CD4-positive, alpha-beta T cell treated with Interleukin-4 for 1 hour (primary cell): ENCODE data around the gene ADCY6.

Experiments used
- DNase-seq, 2 donors: peaks; one replicate each; pipeline ENCODE4 v3.0.0-alpha.2; 2020 to 2022

The ADCY6 gene

DNA sequence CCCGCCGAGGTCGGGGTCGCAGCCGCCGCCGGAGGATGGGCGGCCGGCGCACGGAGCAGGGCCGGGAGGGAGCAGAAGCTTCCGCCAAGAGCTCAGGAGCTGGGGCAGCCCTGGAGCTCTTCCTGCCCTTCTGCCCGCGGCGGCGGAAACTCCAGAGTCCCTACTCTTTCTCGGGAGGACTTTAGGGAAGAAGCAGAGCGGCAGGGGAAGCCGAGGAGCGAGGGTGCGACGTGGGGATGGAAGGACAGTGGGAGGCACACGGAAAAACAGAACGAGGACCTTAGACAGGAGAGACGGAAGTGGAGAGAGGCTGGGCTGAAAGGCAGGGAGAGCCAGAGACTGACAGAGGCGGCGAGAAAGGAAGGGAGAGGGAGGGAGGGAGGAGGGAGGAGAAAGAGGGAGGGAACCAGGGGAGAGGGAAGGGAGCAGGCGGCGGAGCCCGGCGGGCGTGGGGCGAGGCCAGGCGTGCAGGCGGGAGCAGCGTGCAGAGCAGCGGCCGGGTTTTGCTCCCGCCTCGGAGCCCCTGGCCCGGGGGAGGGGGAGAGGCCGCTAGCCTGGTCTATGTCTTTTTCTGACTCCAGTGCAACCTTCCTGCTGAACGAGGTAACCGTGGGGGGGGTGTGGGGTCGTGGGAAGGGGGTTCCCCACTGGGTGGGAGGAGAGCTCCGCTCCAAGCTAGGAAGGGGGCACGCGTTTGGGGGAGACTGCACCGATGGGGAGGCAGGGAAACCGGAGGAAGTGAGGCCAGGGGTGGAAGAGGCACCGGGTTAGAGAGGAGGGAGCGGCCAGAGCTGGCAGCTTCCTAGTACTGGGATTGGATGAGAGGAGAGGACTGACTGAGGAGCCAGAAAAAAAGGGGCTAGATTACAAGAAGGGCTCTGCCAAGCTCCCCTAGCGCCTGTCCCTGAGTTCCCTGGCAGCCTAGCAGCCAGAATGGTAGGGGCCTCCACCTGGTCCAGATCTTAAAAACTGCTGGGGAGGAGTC is 26.5 kb upstream of the ADCY6 start:
- peak; percentile 17 to 24 for DNase-seq

DNA sequence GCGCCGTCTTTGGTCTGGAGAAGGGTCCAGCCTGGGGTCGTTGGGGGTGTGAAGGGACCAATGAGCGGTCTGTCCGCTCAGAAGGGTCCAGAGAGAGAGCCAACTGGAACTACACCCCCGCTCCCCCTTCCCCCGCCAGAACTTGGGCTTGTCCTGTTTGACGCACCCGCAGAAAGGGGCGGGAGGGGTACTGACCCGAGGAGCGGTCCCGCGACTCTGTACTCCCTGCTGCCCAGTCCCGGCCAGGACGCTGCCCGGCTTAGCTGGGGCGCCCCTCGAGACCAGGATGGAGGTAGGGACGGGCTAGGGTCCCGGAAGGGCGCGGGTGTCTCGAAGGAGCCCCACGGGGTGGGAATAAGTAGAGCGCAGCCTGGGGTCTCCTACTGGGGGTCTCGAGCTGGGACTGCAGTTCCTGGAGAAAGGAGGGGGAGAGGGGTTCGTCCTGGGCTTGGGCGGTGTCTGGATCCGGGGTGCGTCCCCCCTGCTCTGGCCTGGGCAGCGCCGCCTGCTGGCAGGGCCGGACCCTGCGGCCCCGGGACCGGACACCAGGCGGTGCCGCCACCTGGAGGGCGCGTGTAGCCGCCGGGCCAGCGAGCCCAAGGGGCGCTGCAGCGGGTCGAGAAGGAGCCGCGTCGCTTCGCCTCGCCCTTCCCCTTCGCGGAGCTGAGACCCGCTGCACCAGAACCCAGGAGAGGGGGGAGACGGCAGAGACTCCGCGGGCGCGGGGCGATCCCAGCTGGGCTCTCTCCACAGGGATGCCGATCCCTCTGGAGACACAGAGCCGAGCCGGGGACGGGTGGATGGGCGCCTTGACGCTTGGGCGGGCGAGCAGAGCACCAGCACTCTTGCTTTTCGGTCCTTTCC is 25.6 kb upstream of the ADCY6 start:
- peak; percentile 76 to 80 for DNase-seq

DNA sequence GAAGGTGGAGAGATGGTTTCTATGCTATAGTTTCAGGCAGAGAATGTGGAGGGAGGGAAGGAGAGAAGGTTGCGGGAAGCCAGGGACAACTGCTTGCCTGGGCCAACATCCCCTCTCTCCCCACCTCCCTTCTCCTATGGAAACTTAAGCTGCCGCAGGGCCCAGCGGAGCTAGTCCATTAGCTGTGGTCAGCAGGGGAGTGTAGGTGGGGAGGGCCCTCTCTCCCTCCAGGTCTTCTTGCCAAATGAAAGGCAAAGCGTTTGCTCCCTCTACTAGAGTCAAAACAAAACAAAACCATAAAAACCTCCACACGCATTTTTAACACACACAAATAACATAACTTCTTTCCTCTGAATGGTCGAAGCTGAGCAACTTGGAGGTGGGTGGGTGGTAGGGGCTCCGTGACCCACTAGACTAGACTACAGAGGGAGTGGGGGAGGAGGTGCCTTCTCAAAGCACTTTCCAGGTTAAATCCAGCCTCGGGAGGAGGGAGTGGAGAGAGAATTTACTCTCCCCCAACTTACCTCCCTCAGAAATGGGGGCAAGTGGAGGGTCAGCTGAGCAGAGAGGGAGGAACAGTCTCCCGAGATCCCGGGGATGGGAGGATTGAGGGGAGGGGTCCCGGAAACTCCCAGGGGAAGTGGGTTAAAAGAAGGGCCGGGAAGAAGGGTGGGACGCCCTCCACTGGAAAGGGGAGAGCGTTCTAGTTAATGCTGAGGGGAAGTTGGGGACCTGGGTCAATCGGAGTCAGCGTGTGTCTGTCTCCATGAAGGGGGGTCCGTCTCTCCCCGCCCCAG is 24.8 kb upstream of the ADCY6 start:
- no peak for DNase-seq

DNA sequence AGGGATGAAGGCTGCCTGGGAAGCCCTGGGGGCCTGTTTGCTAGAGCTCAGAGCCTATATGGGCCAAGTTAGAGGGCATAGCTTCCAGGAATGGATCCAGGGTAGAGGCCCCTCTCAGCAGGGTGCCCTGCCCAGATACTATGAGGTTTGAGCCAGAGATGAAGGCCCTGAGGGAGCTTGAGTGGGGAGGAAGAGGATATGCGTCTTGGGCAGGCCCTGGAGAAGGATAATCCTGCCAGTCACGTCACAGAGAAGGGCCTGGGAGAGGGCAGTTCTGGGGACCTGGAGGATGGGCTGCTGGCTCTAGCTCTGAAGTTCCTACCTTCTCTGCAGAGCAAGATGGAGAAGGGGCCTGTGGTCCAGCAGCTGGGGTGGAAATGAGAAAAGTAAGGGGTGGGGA is 23.5 kb upstream of the ADCY6 start:
- no peak for DNase-seq

DNA sequence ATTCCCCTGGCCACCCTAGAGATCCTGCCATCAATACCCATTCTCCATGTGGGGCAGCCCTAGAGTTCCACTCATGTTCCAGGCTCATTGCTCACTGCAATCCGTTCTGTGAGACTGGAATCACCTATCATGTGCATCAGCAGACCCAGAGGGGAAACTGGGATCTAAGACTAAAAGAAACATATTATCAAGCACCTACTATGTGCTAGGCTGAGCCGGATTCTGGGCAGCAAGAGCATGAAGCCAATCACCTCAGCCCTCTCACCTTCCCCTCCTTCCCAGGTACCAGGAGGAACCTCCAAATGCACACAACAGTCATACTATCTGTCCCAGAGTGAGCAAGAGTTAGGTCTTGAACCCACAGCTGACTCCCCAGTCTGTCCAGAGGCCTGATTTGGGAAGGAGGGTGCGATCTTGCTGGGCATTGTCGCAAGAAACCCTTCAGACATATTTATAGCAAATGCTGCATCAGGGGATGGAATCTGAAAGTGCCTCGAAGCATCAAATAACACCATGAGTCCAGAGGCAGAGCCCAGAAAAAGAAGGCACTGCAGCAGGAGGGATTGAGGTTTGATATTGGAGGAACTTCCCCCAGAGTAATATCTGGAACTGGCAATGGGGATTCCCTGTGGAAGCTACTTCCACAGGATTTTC is 22.7 kb upstream of the ADCY6 start:
- DNase-seq = no peak

DNA sequence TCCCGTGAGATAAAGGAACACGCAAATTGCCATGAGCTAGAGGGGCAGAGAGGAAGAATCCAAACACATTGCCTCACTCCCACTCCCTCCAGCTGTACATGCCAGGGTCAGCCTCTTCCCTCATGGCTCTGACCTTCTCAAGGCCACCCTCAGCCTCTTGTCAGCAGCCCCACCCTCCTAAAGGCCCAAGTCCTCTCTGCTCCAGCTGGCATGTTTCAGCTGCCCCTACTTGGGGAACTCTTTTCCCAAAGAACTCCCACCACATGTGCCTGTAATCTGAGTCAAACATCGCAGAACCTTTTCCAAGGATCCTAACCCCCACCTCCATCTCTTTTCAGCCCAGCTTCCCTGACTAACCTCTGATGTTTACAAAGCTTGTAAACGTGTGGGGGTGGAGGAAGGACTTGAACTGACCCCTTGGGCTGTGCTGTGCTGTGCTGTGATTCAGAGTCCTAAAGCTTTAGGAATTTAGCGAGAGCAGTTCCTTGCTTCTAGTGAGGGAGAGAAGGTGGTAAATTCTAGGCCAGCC is 22.1 kb upstream of the ADCY6 start:
- no peak for DNase-seq

DNA sequence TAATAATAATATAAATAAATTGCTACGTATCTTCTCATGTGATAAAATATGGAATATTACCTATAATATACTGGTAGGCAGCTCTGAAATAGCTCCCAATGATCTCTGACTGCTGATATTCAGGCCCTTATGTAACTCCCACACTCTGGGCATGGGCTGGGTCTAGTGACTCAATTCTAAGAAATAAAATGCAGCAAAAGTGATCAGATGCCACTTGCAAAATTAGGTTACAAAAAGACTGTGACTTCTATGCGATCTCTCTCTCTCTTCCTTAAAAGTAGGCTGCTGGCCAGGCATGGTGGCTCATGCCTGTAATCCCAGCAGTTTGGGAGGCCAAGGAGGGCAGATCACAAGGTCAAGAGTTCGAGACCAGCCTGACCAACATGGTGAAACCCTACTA is 19.1 kb upstream of the ADCY6 start:
- no peak for DNase-seq

DNA sequence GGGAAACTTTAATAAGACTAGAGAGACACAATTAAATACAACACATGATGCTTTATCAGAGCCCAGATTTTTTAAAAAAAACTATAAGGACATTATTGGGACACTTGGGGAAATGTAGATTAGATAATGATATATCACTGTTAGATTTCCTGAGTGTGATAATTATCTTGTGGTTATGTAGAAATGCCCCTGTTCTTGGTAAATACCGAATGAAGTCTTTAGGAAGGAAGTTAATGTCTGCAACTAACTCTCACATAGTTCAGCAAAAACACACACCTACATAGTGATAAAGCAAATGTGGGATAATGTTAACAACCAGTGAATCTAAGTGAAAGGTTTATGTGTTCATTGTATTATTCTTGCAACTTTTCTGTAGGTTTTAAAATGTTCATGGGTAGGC is 14.8 kb upstream of the ADCY6 start:
- DNase-seq = no peak

DNA sequence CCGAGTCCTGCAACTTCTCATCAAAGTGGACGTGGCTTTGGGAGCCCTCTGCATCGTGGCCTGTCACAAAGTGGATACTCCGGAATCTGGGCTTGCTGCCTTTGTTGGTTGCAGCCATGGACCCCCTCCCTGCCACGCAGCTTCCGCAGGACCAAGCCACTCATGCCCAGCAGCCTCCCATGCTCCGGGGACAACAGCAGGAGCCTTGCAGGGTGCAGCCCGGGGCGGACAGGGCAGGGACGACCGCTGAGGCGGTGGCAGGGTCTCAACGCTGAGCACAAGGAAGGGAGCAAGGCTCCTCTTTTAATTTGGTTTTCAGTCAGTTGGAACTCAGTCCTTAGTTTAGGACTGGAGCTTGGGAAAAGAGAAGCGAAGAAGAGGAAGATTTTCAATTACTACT is 12.1 kb upstream of the ADCY6 start:
- DNase-seq = no peak

DNA sequence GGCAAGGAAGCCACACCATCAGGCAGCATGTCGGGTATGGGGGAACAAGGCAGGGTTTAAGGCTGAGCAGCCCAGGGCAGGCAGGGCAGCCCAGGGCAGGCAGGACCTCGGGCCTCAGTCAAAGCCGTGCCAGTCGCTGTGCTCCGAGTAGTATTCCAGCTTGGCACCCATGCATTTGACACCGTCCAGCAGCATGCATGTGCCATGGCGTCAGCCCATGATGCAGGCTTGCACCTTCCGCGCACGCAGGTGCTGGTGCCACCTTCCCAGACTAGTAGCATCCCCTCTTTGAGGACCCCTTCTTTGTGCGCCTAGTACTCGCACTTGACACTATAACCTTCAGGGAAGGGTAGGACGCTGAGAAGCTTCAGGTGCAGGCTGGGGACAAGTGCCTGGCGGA is 11.6 kb upstream of the ADCY6 start:
- no peak for DNase-seq

DNA sequence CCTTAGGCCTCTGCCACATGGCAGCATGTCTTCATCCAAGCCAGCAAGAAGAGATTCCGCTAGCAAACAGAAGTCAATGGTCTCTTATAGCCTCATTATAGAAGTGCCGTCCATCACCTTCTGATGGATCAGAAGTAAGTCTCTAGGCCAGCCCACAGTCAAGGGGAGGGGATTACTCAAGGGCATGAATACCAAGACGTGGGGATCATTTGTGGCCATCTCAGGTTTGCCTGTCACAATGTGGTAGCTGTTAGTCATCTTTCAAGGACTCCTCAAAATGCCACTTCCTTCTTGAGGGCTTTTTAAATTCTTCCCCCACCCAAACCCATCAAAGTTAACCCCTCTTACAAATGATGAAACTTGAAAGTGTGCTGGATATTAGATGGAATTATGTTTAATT is 8.1 kb upstream of the ADCY6 start:
- no peak for DNase-seq

DNA sequence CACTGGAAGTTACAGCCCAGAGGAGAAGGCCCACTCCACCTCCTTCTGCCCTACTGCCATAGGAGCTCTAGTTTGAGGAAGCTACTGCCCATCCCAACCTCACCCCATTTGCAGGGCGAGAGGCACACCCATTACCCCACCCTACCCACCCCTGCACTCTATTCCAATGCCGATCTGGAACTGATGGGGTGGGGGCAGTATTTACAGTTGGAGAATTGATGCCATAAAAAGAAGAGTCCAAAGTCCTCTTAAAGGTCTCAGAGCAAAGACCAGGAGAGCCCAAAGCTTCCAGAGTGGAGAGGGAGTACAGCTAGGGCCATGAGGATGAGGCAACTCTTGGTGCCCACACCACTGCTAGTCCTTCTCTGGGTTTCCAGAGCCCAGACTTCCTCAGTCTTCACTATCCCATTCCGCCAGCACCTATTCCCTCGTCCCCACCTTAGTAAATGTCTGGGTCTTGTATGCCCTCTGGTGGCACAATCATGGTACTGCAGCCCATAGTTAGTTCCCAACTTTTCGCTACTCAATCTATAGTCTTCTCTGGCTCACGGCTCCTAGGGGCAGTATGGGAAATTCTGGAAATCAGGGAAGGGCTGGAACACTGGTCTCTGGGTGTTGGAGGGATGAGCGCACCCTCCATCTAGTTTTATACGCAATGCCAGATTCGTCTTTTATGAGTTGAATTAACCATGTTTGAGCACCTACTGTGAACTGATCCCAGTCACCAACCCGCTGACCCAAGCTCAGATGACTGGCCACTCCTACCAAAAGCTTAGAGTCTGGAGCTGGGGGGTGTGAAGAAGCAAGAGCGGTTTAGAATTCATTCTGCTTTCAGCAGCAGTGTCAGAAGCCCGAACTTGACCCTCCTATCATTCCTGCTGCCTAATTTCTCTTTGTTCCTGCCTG is 6.9 kb upstream of the ADCY6 start:
- DNase-seq = peak; percentile 48 to 59

DNA sequence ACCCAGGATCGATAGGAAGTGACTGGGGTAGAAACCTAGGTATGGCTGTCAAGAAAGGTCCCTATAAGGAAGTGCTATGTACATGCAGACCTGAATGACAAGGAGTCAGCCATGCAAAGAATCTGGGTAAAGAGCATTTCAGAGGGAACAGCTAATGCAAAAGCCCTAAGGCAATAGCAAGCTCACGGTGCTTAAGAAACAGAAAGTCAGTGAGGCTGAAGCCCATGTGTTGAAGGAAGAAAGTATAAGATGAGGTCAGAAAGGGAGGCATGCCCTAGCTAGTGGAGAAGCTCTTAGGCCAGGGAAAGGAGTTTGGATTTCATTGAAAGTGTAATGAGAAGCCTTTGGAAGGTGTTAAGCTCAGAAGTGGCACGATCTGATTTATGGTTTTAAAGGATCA is 6.0 kb upstream of the ADCY6 start:
- DNase-seq = no peak

DNA sequence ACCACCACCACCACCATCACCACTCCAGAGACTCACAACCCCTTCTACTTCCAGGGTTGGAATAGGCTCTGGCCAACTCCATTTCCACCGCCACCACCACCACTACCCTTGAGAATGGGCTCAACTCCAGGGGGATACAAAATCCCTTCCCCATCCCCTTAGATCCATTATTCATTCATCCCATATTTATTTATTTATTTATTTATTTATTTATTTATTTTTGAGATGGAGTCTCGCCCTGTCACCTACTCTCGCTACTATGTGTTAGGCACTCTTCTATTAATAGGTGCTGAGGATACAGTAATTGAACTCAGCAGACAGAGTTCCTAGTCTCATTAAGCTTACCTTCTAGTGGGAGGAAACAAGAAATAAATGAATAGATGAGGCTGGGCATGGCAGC is 4.8 kb upstream of the ADCY6 start:
- no peak for DNase-seq

DNA sequence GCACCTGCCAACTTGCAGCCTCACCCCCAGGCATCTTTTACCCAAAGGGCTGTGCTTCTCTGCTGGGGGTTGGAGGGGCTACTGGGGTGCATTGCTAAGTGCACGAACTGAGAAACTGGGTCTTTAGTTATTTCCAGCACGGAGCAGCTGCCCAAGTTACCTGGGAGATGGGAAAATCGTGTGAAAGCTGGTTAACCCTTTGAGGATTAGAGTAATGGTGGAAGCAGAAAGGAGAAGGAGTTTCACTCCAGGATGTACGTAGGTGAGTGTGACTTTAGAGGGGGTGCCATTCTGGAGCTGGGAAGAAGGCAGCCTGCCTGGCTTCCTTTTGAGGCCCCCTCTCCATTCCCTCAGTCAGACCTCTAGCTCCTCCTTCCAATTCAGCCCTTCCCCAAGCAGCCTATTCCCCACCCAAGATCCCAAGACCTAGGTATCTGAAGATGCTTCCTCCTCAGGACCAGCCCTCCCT is 1.0 kb upstream of the ADCY6 start:
- DNase-seq = no peak

DNA sequence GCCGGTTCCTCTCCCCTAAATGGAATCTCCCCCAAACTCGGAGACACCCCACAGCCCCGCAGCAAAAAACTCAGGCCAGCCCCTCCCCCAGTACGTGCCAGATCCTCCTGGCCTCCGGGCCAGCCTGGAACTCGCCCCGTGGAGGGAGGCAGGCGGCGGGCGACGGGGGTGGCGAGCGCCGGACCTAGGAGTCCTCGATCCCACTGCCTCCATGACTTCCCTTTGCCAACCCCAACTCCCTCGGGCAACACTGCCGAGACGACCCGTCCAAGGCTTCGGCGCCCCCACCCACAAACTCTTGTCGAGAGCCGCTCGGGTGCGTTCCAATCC is 400 bp downstream of the ADCY6 start:
- DNase-seq = no peak

DNA sequence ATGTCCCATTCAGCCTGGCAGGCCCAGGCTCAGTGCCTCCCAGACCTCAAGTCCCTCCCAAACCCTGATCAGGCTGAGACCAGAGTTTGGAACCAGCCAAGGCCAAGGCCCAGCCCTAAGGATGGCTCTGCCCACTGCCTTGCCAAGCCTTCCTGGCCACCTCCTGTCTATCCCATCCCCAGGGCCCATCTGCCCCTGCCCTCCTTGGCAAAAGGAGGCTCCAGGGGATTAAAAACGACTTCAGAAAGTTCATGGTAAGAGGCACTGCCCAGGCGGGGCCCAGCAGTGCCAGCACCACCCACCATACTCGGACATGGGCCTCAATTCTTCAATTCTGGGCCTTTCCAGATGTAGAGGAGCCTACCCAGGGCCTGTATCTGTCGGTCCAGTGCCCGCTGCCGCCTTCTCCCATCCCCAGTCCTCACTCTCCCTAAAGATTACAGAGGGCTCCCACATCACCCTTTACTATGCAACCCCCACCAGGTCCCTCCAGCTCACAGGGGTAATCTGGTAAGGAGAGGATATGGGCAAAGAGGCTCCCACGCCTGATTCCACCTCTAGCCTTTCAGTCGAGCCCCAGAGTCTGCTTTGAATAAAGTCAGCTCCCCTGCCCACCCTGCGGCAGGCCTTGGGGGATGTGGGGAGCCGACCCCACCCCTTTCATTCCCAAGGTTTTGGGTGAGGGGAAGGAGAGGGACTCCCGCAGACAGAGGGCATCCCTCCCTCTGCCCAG is 932 bp downstream of the ADCY6 start:
- no peak for DNase-seq

DNA sequence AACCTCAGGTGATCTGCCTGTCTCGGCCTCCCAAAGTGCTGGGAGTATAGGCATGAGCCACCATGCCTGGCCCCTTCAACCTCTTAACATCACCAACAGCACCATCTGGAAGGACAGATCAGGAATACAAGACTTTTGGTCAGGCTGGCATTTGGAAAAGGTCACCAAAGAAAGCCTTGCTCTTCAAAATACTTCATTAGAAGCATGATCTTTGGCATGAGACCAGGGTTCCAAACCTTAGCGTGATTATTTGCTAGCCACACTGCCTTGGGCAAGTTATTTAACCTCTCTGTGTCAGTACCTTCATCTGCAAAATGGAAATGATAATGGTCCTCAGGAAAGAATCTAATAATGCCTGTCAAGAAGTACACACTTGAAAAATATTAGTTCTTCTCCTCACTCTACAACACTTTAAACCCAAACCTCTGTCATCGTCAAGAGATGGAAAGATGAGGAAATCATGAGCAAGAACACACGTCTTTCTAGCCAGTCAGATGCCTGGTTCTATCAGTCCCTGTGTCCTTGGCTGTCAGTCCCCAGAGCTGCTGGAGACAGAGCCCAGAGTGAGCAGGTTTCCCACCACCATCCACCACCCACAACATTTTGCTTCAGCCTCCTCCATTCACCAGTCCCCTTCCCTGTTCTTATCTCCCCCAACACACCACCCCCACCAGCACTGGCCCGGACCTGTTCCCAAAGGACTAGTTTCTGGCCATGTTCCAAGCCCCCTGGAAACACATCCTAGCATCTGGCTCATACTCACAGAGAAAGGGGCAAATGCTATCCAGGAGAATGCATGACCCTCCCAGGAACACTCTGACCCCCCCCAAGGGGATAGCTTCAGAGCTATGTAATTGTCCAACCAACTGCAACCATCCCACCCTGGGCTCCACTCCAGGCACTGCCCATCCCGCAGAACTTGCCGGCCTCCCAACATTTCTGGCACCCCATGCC is 2.0 kb downstream of the ADCY6 start:
- DNase-seq = no peak

DNA sequence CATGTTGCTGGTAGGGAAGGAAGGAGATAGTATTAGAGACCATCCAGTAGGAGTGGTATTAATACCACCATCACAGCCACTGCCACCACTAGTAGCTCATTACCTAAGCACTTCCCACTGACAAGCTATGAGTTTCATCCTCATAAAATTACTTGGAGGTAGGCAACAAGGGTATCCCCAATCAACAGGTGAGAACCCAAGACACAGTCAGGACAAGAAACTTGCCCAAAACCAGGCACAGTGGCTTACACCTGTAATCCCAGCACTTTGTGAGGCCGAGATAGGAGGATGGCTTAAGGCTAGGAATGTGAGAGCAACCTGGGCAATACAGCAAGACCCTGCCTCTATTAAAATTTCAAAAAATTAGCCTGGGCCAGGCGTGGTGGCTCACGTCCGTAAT is 5.5 kb downstream of the ADCY6 start:
- DNase-seq = no peak
